NB4 (cell line): ENCODE measurements around the gene CAPG.

Source experiments
- CTCF ChIP-seq: IDR thresholded peaks from one replicate; pipeline ENCODE4 v1.5.1; 2012; ENCODE audit warnings: low read depth, low read length
- MYC ChIP-seq: IDR thresholded peaks from 2 replicates; pipeline ENCODE4 v1.6.1; 2011; ENCODE audit warnings: low read depth, low read length
- POLR2A ChIP-seq: IDR thresholded peaks from 2 replicates; pipeline ENCODE4 v1.6.1; 2011; ENCODE audit warnings: mild to moderate bottlenecking; ENCODE audit not compliant: insufficient read length; ENCODE audit errors: extremely low read depth
- TF ChIP-seq, protein P1 (sequence below): IDR thresholded peaks from 2 replicates; pipeline ENCODE4 v1.6.1; 2011; ENCODE audit warnings: low read depth, low read length

GRCh38 chr2:85396531-85397470, 13.4 kb downstream of the CAPG start:
- TF ChIP-seq CTCF (no peak), POLR2A (no peak), MYC (no peak)
- TF ChIP-seq, protein P1, sequence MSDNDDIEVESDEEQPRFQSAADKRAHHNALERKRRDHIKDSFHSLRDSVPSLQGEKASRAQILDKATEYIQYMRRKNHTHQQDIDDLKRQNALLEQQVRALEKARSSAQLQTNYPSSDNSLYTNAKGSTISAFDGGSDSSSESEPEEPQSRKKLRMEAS = no peak
